Kidney capillary endothelial cell (primary cell): ENCODE data around the gene RHOBTB3.
"Not testable (repeated sequence)": the region's sequence is repeated elsewhere in the genome, so short reads cannot be mapped to it uniquely, and the experiment has no call there.

Source experiments
- DNase-seq: peaks from one replicate; pipeline ENCODE4 v3.0.0-alpha.2; 2018; ENCODE audit warnings: low spot score

Gene RHOBTB3

GRCh38 chr5:95730730-95731570, at the start of gene RHOBTB3:
Gene RHOBTB3, plus strand, starts transcription at chr5:95731336. Its CDS starts 347 bp downstream, at chr5:95731683.
- peak; percentile 78 for DNase-seq

GRCh38 chr5:95682891-95683290, 48.2 kb upstream of the RHOBTB3 start, which contains the start of gene SPATA9:
Gene SPATA9, minus strand, starts transcription at chr5:95682991. Its CDS starts 137 bp downstream, at chr5:95682854.
- DNase-seq, result no peak

GRCh38 chr5:95684361-95684760, 46.8 kb upstream of the RHOBTB3 start:
- no peak for DNase-seq

- no peak for DNase-seq
These were observed 44.5 kb upstream of the RHOBTB3 start for GRCh38 chr5:95686651-95687050.

- no peak for DNase-seq
These were observed 41.5 kb upstream of the RHOBTB3 start for GRCh38 chr5:95689680-95690079.

- DNase-seq, result no peak
These were observed 40.8 kb upstream of the RHOBTB3 start for GRCh38 chr5:95690333-95690732.

- no peak for DNase-seq
These were observed 33.1 kb upstream of the RHOBTB3 start for GRCh38 chr5:95697781-95698681.

GRCh38 chr5:95699337-95699736, 31.8 kb upstream of the RHOBTB3 start:
- no peak for DNase-seq

GRCh38 chr5:95701074-95701473, 30.1 kb upstream of the RHOBTB3 start:
- no peak for DNase-seq

- DNase-seq, result no peak
These were observed 27.0 kb upstream of the RHOBTB3 start for GRCh38 chr5:95704150-95704549.

- DNase-seq, result not testable (repeated sequence)
These were observed 24.9 kb upstream of the RHOBTB3 start for GRCh38 chr5:95706196-95706595.

- no peak for DNase-seq
These were observed 24.1 kb upstream of the RHOBTB3 start for GRCh38 chr5:95707055-95707454.

- DNase-seq, result not testable (repeated sequence)
These were observed 23.5 kb upstream of the RHOBTB3 start for GRCh38 chr5:95707534-95708188.

- no peak for DNase-seq
These were observed 22.3 kb upstream of the RHOBTB3 start for GRCh38 chr5:95708876-95709275.

- no peak for DNase-seq
These were observed 21.0 kb upstream of the RHOBTB3 start for GRCh38 chr5:95709967-95710650.

- DNase-seq, result not testable (repeated sequence)
These were observed 20.3 kb upstream of the RHOBTB3 start for GRCh38 chr5:95710651-95711500.

GRCh38 chr5:95711501-95712346, 19.4 kb upstream of the RHOBTB3 start:
- DNase-seq, result no peak

- DNase-seq, result peak; percentile 98
These were observed 18.7 kb upstream of the RHOBTB3 start for GRCh38 chr5:95712347-95712958.

- DNase-seq, result not testable (repeated sequence)
These were observed 17.9 kb upstream of the RHOBTB3 start for GRCh38 chr5:95713246-95713645.
